NCI-H128 (cell line): ENCODE data around the gene AOC1.
A peak's percentile ranks its signal among the peaks of the same experiment; 100 is the strongest.

Experiments used
- DNase-seq: peaks from one replicate; lab custom pipeline; 2025; ENCODE audit not compliant: unreplicated experiment; lab: John Stamatoyannopoulos, UW

AOC1 gene

GRCh38 chr7:150857276-150858055 lies 5.1 kb downstream of the AOC1 start:
- DNase-seq, result no peak

GRCh38 chr7:150858236-150859197 lies 6.2 kb downstream of the AOC1 start:
- DNase-seq, result no peak

GRCh38 chr7:150860291-150860977 lies 8.1 kb downstream of the AOC1 start:
- DNase-seq, result no peak

GRCh38 chr7:150860978-150861295 lies 8.6 kb downstream of the AOC1 start:
- no peak for DNase-seq

GRCh38 chr7:150862356-150862755 lies 10.0 kb downstream of the AOC1 start:
- no peak for DNase-seq

GRCh38 chr7:150863946-150864345 lies 11.6 kb downstream of the AOC1 start:
- no peak for DNase-seq

GRCh38 chr7:150866932-150867564 lies 14.7 kb downstream of the AOC1 start:
- no peak for DNase-seq

- DNase-seq, result no peak
These were observed 15.3 kb downstream of the AOC1 start for GRCh38 chr7:150867605-150868004.

- DNase-seq, result no peak
These were observed 17.1 kb downstream of the AOC1 start for GRCh38 chr7:150869467-150869866.

GRCh38 chr7:150871601-150872000 lies 19.3 kb downstream of the AOC1 start:
- no peak for DNase-seq

- no peak for DNase-seq
These were observed 22.3 kb downstream of the AOC1 start for GRCh38 chr7:150874401-150875198.

- DNase-seq, result no peak
These were observed 23.5 kb downstream of the AOC1 start for GRCh38 chr7:150875791-150876190.

- peak; percentile 29 for DNase-seq
These were observed 24.7 kb downstream of the AOC1 start for GRCh38 chr7:150876817-150877526.

GRCh38 chr7:150877536-150877935 lies 25.2 kb downstream of the AOC1 start:
- DNase-seq, result no peak

GRCh38 chr7:150879345-150879744 lies 27.0 kb downstream of the AOC1 start:
- no peak for DNase-seq

GRCh38 chr7:150881189-150881588 lies 28.9 kb downstream of the AOC1 start:
- no peak for DNase-seq

- no peak for DNase-seq
These were observed 38.7 kb downstream of the AOC1 start for GRCh38 chr7:150890853-150891584.

- no peak for DNase-seq
These were observed 39.4 kb downstream of the AOC1 start for GRCh38 chr7:150891740-150892139.

- no peak for DNase-seq
These were observed 43.5 kb downstream of the AOC1 start for GRCh38 chr7:150895809-150896208.
